ENCODE data around the gene UVSSA. TPM values are rescaled to one million over a fixed set of nuclear protein-coding genes. Genes with fewer than 3 reads are reported as not detected.
A peak's percentile ranks its signal among the peaks of the same experiment; 100 is the strongest.

Gene UVSSA
- total and polyA plus RNA-seq, 8 donors, result 12.8 to 36.6 (median 18.8) TPM

DNA sequence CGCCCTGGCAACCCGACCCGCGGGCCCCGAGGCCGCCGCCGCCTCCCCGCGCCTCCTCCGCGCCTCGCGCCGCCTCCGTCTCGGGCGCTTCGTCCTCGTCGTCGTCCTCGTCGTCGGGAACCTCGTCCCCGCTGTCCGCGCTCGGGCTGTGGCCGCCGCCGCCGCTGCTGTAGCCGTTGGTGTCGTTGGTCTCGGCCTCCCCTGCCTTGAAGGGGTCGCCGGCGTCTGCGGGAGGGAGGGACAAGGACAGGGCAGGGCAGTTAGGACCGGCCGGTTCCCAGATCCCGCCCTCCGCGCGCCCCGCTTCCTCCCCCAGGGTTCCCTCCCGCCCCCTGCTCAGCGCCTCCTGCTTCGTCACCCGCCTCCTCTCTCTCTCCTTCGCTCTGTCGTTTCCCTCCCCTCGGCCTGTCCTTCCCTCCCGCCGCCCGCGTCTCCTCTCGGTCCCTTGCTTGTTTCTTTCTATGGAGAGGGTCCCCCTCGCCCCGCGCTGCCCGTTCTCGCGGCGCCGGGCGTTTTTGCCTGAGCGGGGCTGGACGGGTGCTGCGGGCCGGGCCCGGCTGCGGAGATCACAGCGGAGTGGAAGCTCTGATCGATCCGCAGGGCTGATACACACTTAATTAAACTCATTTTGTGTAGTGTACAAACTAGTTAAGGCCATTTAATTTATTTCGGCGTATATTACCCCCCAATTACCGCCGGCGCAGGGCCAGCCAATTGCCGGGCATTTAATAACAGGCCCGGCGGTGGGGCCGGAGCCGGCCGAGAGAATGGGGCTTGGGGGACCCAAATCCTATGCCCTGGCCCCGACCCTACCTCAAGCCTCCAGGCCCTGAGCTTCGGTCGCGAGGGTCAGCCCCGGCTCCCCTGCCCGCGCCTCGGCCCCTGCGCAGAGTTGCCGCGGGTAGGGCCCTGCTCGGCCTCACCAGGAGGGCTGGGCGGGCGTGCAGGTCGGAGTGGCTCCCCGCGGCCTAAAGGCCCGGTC, 56.9 kb downstream of the UVSSA start:
- ATAC-seq (no peak), DNase-seq (peak in 2 of 4 donors; percentile 21 to 62)
- H3K9me3 ChIP-seq, result peaks cover 0 to 7% of the 10 kb centered on the region in 2 donors
- H3K27ac ChIP-seq, result no peak overlapping the region
- no peaks in the 10 kb centered on the region for H3K36me3 ChIP-seq
- peaks cover 77 to 97% of the 10 kb centered on the region in 2 donors for H3K27me3 ChIP-seq
- H3K4me1 ChIP-seq, result peaks cover 0 to 9% of the 10 kb centered on the region in 2 donors
- H3K4me3 ChIP-seq, result no peak overlapping the region
- intact Hi-C loops (cut with DNase I), result no loop called here
- TF ChIP-seq, protein P1, sequence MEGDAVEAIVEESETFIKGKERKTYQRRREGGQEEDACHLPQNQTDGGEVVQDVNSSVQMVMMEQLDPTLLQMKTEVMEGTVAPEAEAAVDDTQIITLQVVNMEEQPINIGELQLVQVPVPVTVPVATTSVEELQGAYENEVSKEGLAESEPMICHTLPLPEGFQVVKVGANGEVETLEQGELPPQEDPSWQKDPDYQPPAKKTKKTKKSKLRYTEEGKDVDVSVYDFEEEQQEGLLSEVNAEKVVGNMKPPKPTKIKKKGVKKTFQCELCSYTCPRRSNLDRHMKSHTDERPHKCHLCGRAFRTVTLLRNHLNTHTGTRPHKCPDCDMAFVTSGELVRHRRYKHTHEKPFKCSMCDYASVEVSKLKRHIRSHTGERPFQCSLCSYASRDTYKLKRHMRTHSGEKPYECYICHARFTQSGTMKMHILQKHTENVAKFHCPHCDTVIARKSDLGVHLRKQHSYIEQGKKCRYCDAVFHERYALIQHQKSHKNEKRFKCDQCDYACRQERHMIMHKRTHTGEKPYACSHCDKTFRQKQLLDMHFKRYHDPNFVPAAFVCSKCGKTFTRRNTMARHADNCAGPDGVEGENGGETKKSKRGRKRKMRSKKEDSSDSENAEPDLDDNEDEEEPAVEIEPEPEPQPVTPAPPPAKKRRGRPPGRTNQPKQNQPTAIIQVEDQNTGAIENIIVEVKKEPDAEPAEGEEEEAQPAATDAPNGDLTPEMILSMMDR (IDR thresholded peaks at IDR 0.05), result no peak

DNA sequence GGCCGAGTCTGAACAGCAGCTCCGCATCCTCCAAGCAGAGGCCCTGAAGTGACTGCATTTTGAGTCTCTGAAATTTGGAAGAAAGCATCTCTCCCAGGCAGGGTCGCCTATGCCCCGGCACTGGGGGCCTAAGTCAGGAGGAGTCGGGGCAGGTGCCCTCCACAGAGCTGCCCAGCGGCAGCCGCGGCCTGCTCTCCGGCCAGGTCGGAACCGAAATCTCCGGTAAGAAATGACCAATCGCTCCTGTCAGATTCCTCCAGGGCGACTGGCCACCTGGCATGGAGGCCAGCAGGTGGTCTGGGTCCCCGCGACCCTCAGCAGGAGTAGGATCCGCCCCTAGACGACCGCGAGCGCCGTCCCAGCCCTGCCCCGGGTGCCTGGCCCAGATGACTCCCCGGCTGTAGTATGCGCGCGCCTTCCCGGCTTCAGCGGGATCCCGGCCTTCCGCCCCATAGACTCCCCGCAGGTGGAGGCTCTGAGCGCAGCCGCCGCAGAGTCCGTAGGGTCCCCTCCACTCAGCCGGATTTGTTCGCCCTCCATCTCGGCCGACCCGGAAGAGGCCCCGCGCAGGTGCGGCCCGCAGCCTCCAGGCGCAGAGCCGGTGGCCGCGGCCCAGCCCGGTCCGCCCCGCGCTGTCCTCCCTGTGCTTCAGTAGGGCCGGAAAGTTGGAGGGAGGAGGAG, 57.7 kb downstream of the UVSSA start:
- H3K4me3 ChIP-seq, result no peak overlapping the region
- H3K4me1 ChIP-seq, result peaks cover 0 to 9% of the 10 kb centered on the region in 2 donors
- ATAC-seq (no peak), DNase-seq (peak in 2 of 4 donors; percentile 12 to 71)
- intact Hi-C loops (cut with DNase I), result no loop called here
- TF ChIP-seq, protein P1 (IDR thresholded peaks at IDR 0.05), result no peak
- H3K27ac ChIP-seq, result no peak overlapping the region
- H3K27me3 ChIP-seq, result peaks cover 85 to 100% of the 10 kb centered on the region in 2 donors
- no peaks in the 10 kb centered on the region for H3K9me3 ChIP-seq
- H3K36me3 ChIP-seq, result no peaks in the 10 kb centered on the region

DNA sequence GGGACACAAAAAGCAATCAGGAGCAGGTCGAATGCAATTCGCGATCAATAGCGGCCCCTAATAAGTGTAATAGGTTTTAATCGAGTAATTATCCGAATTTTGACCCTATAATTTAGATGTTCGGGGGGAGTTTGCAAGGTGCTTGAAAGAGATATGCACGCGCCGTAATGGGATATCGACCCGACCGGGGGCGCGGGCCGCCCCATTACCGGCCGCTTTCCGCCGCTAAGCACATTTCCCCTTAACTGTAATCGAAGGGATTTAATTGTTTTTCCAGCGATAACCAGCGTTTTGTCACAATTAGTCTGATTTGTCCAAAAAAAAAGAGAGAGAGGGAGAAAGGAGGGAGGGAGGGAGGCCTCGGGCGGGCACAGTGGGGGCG, 58.2 kb downstream of the UVSSA start:
- H3K27ac ChIP-seq, result no peak overlapping the region
- no peaks in the 10 kb centered on the region for H3K36me3 ChIP-seq
- no peaks in the 10 kb centered on the region for H3K9me3 ChIP-seq
- TF ChIP-seq, protein P1 (IDR thresholded peaks at IDR 0.05), result no peak
- ATAC-seq (no peak), DNase-seq (peak in 1 of 4 donors; percentile 18)
- H3K4me3 ChIP-seq, result no peak overlapping the region
- H3K27me3 ChIP-seq, result peaks cover 91 to 100% of the 10 kb centered on the region in 2 donors
- H3K4me1 ChIP-seq, result peaks cover 0 to 9% of the 10 kb centered on the region in 2 donors
- intact Hi-C loops (cut with DNase I), result no loop called here

DNA sequence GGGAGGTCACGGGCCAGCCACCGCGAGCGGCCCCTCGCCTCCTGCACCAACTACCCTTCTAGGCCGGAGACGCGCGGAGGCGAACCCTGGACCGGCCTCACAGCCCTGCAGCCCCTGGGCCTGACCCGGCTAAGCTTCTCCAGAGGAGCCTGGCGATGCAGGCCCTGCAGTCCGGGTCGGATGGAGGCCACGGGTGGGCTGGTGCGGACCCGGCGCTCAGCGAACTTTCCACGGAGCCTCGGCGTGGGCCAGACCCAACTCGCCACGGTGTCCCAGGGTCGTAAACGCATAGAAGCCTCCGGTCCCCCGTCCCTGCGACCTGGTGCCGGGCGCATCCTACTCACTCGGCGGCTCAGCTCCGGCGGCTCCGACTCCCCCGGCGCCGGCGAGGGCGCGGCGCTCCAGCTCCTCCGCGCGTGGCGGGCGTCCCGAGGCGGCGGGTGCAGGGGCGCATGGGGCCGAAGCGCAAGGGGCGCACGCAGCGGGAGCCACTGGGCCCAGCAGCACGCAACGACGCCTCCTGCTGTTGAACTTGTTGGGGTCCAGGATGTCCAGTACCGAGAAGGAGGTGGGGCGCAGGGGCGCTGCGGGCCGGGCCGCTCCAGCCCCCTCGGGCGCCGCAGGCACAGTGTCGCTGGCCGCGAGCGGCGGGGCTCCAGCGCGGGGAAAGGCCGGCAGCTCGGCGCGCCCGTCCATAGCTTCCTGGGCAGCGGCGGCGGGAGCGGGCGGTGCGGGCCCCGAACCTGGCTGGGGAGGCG, 58.8 kb downstream of the UVSSA start:
- peak in 1 of 4 donors; percentile 53 for DNase-seq
- H3K4me1 ChIP-seq, result peaks cover 0 to 9% of the 10 kb centered on the region in 2 donors
- no peaks in the 10 kb centered on the region for H3K9me3 ChIP-seq
- no peak overlapping the region for H3K27ac ChIP-seq
- TF ChIP-seq, protein P1 (IDR thresholded peaks at IDR 0.05), result no peak
- peaks cover 94 to 100% of the 10 kb centered on the region in 2 donors for H3K27me3 ChIP-seq
- no peak overlapping the region for H3K4me3 ChIP-seq
- intact Hi-C loops (cut with DNase I), result no loop called here
- ATAC-seq, result no peak
- no peaks in the 10 kb centered on the region for H3K36me3 ChIP-seq

Data from left lung (tissue), 10 donors.